IMR-90 (cell line): ENCODE data around the gene FCHSD2. TPM values are rescaled to one million over a fixed set of nuclear protein-coding genes. Genes with fewer than 3 reads are reported as not detected.
A peak's percentile ranks its signal among the peaks of the same experiment; 100 is the strongest.

Experiments
- ATAC-seq: fragments of 200-7000 bp; cut with Tn5 transposase; 2 replicates; pipeline ENCODE4 v1.9.1; 2020; ENCODE audit warnings: low read depth, mild to moderate bottlenecking, moderate library complexity
- BruUV-seq: library from RNA; stranded (reverse); fragments of 400-500 nt; replicated peaks from 2 replicates; lab custom pipeline; 2021; lab: Mats Ljungman, UMichigan
- CTCF ChIA-PET: fragments of 300-600 bp; formaldehyde crosslinking; extraction: SDS; loops from one replicate; lab custom pipeline; 2021; ENCODE audit warnings: antibody characterized with exemption; lab: Yijun Ruan, JAX
- POLR2A ChIA-PET: fragments of 300-600 bp; sonication (Branson Sonifier 250); formaldehyde crosslinking; loops from one replicate; lab custom pipeline; 2022; ENCODE audit warnings: antibody characterized with exemption; ENCODE audit not compliant: unreplicated experiment; lab: Charles Lee
- DNase-seq: peaks from one replicate; pipeline ENCODE4 v3.0.0; 2013
- H2AFZ ChIP-seq: replicated peaks from 2 replicates; pipeline ENCODE3; 2013; ENCODE audit warnings: low read length, mild to moderate bottlenecking; ENCODE audit not compliant: poor library complexity
- H2AK5ac ChIP-seq: 2 replicates; pipeline ENCODE4 v1.6.1; 2013; ENCODE audit warnings: low read depth, low read length, inconsistent platforms
- H2AK9ac ChIP-seq: replicated peaks from 2 replicates; pipeline ENCODE3; 2013; ENCODE audit warnings: mild to moderate bottlenecking, low read depth, low read length, moderate library complexity; ENCODE audit not compliant: poor library complexity
- H2BK120ac ChIP-seq: 2 replicates; pipeline ENCODE4 v1.6.1; 2013; ENCODE audit warnings: low read depth, low read length, inconsistent platforms
- H2BK15ac ChIP-seq: 3 replicates; pipeline ENCODE4 v1.6.1; 2013; ENCODE audit warnings: low read depth, low read length, inconsistent platforms
- H2BK20ac ChIP-seq: 2 replicates; pipeline ENCODE4 v1.6.1; 2013; ENCODE audit warnings: low read depth, mild to moderate bottlenecking, inconsistent platforms, low read length, moderate library complexity
- H2BK5ac ChIP-seq: 2 replicates; pipeline ENCODE4 v1.6.1; 2013; ENCODE audit warnings: mild to moderate bottlenecking, low read depth, low read length, inconsistent platforms; ENCODE audit not compliant: poor library complexity, severe bottlenecking
- H3K14ac ChIP-seq: replicated peaks from 2 replicates; pipeline ENCODE4 v1.6.1; 2013; ENCODE audit warnings: low read depth, low read length, inconsistent platforms
- H3K18ac ChIP-seq: 2 replicates; pipeline ENCODE4 v1.6.1; 2013; ENCODE audit warnings: low read depth, low read length, control low read depth
- H3K23ac ChIP-seq: 2 replicates; pipeline ENCODE4 v1.6.1; 2013; ENCODE audit warnings: low read depth, low read length, inconsistent platforms
- H3K27ac ChIP-seq: 2 replicates; pipeline ENCODE4 v1.5.1; 2013; ENCODE audit warnings: mild to moderate bottlenecking, control low read depth, low read length; ENCODE audit not compliant: insufficient read depth
- H3K27me3 ChIP-seq: 2 replicates; pipeline ENCODE4 v1.6.1; 2013; ENCODE audit warnings: low read length; ENCODE audit not compliant: control insufficient read depth, insufficient read depth
- H3K36me3 ChIP-seq: 2 replicates; pipeline ENCODE4 v1.6.1; 2013; ENCODE audit warnings: low read length, mixed read lengths; ENCODE audit not compliant: control insufficient read depth, insufficient read depth
- H3K4ac ChIP-seq: 2 replicates; pipeline ENCODE4 v1.6.1; 2013; ENCODE audit warnings: low read depth, low read length, inconsistent platforms
- H3K4me1 ChIP-seq: 2 replicates; pipeline ENCODE4 v1.6.1; 2013; ENCODE audit warnings: low read length, mixed read lengths; ENCODE audit not compliant: control insufficient read depth, insufficient read depth
- H3K4me2 ChIP-seq: 2 replicates; pipeline ENCODE4 v1.6.1; 2013; ENCODE audit warnings: low read depth, mild to moderate bottlenecking, control low read depth, low read length, moderate library complexity
- H3K4me3 ChIP-seq: 2 replicates; pipeline ENCODE4 v1.5.1; 2013; ENCODE audit warnings: low read depth, mild to moderate bottlenecking, control low read depth, low read length, moderate library complexity; ENCODE audit not compliant: insufficient read depth
- H3K56ac ChIP-seq: 2 replicates; pipeline ENCODE4 v1.6.1; 2013; ENCODE audit warnings: low read length, inconsistent platforms; ENCODE audit not compliant: insufficient read depth; ENCODE audit errors: extremely low read depth
- H3K79me1 ChIP-seq, 2 experiments: 2 replicates each; pipeline ENCODE4 v1.6.1; 2013; ENCODE audit warnings: low read length in 2 of 2, inconsistent platforms in 1 of 2, low read depth in 1 of 2
- H3K9ac ChIP-seq: 2 replicates; pipeline ENCODE4 v1.6.1; 2013; ENCODE audit warnings: low read depth, low read length, control low read depth
- H3K9me1 ChIP-seq: 2 replicates; pipeline ENCODE4 v1.6.1; 2013; ENCODE audit warnings: low read length, inconsistent platforms; ENCODE audit not compliant: insufficient read depth
- H3K9me3 ChIP-seq: 2 replicates; pipeline ENCODE4 v1.6.1; 2013; ENCODE audit warnings: low read length; ENCODE audit not compliant: control insufficient read depth, insufficient read depth
- H4K20me1 ChIP-seq: 2 replicates; pipeline ENCODE4 v1.6.1; 2013; ENCODE audit warnings: low read length, inconsistent platforms; ENCODE audit not compliant: insufficient read depth
- H4K5ac ChIP-seq: 2 replicates; pipeline ENCODE4 v1.6.1; 2013; ENCODE audit warnings: mild to moderate bottlenecking, low read depth, low read length, control low read depth
- H4K8ac ChIP-seq, 2 experiments: 2 replicates each; pipeline ENCODE4 v1.6.1; 2013; ENCODE audit warnings: low read depth in 2 of 2, low read length in 2 of 2, control low read depth in 1 of 2, inconsistent platforms in 1 of 2
- H4K91ac ChIP-seq: 2 replicates; pipeline ENCODE4 v1.6.1; 2013; ENCODE audit warnings: low read depth, low read length, inconsistent platforms; ENCODE audit not compliant: insufficient read depth
- BHLHE40 ChIP-seq: fragments of 150-350 bp; IDR thresholded peaks from 2 replicates; pipeline ENCODE4 v1.6.1; 2016; ENCODE audit warnings: mild to moderate bottlenecking, low read depth, low read length
- CEBPB ChIP-seq: IDR thresholded peaks from 2 replicates; pipeline ENCODE4 v1.6.1; 2012; ENCODE audit warnings: low read depth, low read length, improper control_type of control experiment
- CHD1 ChIP-seq: IDR thresholded peaks from 2 replicates; pipeline ENCODE4 v1.6.1; 2012; ENCODE audit warnings: low read depth, low read length, improper control_type of control experiment
- ELK1 ChIP-seq: fragments of 150-350 bp; IDR thresholded peaks from 2 replicates; pipeline ENCODE4 v1.6.1; 2016; ENCODE audit warnings: low read depth, mild to moderate bottlenecking, low read length, moderate library complexity, borderline replicate concordance
- FOS ChIP-seq: fragments of 150-350 bp; IDR thresholded peaks from 2 replicates; pipeline ENCODE4 v1.6.1; 2016; ENCODE audit warnings: low read depth, low read length
- MAFK ChIP-seq: IDR thresholded peaks from 2 replicates; pipeline ENCODE4 v1.6.1; 2012; ENCODE audit warnings: low read depth, low read length, improper control_type of control experiment
- MAZ ChIP-seq: IDR thresholded peaks from 2 replicates; pipeline ENCODE4 v1.6.1; 2012; ENCODE audit warnings: low read depth, mild to moderate bottlenecking, low read length, improper control_type of control experiment, moderate library complexity, borderline replicate concordance
- MXI1 ChIP-seq: IDR thresholded peaks from 2 replicates; pipeline ENCODE4 v1.6.1; 2012; ENCODE audit warnings: low read depth, mild to moderate bottlenecking, low read length, moderate library complexity, borderline replicate concordance
- NFE2L2 ChIP-seq: fragments of 150-350 bp; IDR thresholded peaks from 2 replicates; pipeline ENCODE4 v1.6.1; 2016; ENCODE audit warnings: low read depth, mild to moderate bottlenecking, low read length
- POLR2A ChIP-seq: IDR thresholded peaks from 2 replicates; pipeline ENCODE4 v1.6.1; 2012; ENCODE audit warnings: mild to moderate bottlenecking, low read depth, low read length
- RAD21 ChIP-seq: IDR thresholded peaks from 2 replicates; pipeline ENCODE4 v1.6.1; 2012; ENCODE audit warnings: low read length, improper control_type of control experiment
- RFX5 ChIP-seq: IDR thresholded peaks from 2 replicates; pipeline ENCODE4 v1.8.0; 2012; ENCODE audit warnings: low read depth, mild to moderate bottlenecking, low read length, moderate library complexity
- SMC3 ChIP-seq: fragments of 150-350 bp; IDR thresholded peaks from 2 replicates; pipeline ENCODE4 v1.6.1; 2016; ENCODE audit warnings: low read depth, mild to moderate bottlenecking, antibody characterized with exemption, low read length, moderate library complexity
- USF2 ChIP-seq: fragments of 150-350 bp; IDR thresholded peaks from 2 replicates; pipeline ENCODE4 v1.6.1; 2017; ENCODE audit warnings: mild to moderate bottlenecking, antibody characterized with exemption, low read length, low read depth
- whole genome bisulfite sequencing, 2 experiments: methylation state at CpG; one replicate each; pipeline versions ENCODE4 v1.1.5 to v1.1.7; 2013; ENCODE audit warnings: missing lambda C conversion rate in 2 of 2; ENCODE audit not compliant: insufficient read length in 1 of 2; ENCODE audit errors: extremely low coverage in 2 of 2; 5-methylcytosine and 5-hydroxymethylcytosine counted together
- dilution Hi-C: fragments of 300-500 bp; cut with HindIII; formaldehyde crosslinking; loops from one replicate; pipeline ENCODE4 v1.14.3; 2018; ENCODE audit warnings: low sequenced_read_pairs; ENCODE audit not compliant: unreplicated experiment
- in situ Hi-C: fragments of 300-500 bp; cut with MboI; formaldehyde crosslinking; loops from 3 replicates; pipeline ENCODE4 v1.14.3; 2019; ENCODE audit warnings: low sequenced_read_pairs, inconsistent platforms, mixed read lengths
- intact Hi-C: fragments of 100-400 bp; cut with micrococcal nuclease; formaldehyde crosslinking; loops from 2 replicates; pipeline ENCODE4 v1.10.0; 2022
- polyA plus RNA-seq, 3 experiments: library from polyadenylated mRNA; depleted of rRNA; stranded (reverse); fragments of >200 nt; gene quantifications; 2 replicates each; pipeline ENCODE4 v1.2.3, GENCODE V29; 2012; ENCODE audit warnings: low replicate concordance in 1 of 3
- total RNA-seq: library from RNA; depleted of rRNA; stranded (reverse); fragments of >200 nt; gene quantifications from 2 replicates; pipeline ENCODE4 v1.2.3, GENCODE V29; 2012
- TF ChIP-seq, protein P1 (sequence below): conservative IDR thresholded peaks from 2 replicates; pipeline ENCODE4 v1.5.1; 2012; ENCODE audit warnings: mild to moderate bottlenecking, low read depth, low read length, improper control_type of control experiment

Gene FCHSD2
- total and polyA plus RNA-seq, 2 of the 4 experiments (the other 2 are of a cell fraction): 5.9 to 18.7 TPM

DNA sequence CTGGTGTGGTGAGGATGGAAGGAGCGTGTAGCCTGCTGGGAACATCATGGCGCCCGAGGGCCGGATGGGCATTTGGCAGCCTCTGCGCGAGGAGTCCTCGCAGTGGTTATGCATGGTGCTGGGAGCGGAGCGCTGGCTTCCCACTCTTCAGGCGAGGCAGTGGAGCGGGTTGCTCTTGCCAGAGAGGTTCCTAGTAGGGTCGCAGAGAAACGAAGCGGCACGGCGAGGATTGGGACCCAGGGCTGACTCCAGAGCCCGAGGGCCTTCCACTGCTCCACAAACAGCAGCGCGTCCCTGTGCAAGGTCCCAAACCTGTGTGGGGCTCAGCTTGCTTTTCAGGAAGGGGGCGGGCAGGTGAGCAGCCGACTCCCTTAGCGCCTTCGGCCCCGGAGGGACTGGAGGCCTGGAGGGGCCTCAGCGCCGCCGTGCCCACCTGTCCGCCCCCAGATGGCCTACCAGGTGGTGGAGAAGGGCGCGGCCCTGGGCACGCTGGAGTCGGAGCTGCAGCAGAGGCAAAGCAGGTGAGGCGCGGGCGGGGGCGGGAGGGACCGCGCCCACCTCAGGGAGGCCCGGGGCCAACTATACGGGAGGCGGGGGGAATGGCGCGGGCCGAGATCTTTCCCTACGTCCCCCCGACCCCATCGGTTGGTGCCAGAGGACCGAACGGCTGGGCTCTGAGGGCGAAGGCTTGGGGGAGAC is 320.7 kb downstream of the FCHSD2 start:
- peak overlapping the region; percentile 90 for H2AK9ac ChIP-seq
- H3K27me3 ChIP-seq: no peaks in the 10 kb centered on the region
- peaks cover 0 to 25% of the 10 kb centered on the region in 2 experiments; a peak in 1 of 4 replicates for H3K79me1 ChIP-seq
- ChIA-PET POLR2A (no interaction called here), CTCF (interaction anchor here (1.2 kb wide), 1 partner anchor 8 kb away, joined by 3 read pairs; no protein-coding TSS in a partner anchor)
- H3K4me2 ChIP-seq: peak overlapping the region; percentile 95
- intact Hi-C loops (no loop called here), in situ Hi-C loops (no loop called here), dilution Hi-C loops (no loop called here)
- peaks cover 10% of the 10 kb centered on the region for H3K4me1 ChIP-seq
- H3K9ac ChIP-seq: peak overlapping the region; percentile 19
- BruUV-seq: no TSS peak
- peaks cover 5% of the 10 kb centered on the region; the same call in 1 of the 2 replicates for H4K20me1 ChIP-seq
- WGBS, 2 experiments: 47% methylated on average over 31 of the region's 50 CpGs; no CpG with 5 or more reads in 1 of the 2 experiments
- H3K27ac ChIP-seq: no peak overlapping the region; the same call in 1 of the 2 replicates
- H2AK5ac ChIP-seq: peak overlapping the region; percentile 83; the same call in 1 of the 2 replicates
- no peak overlapping the region for H2BK20ac ChIP-seq
- H4K91ac ChIP-seq: no peak overlapping the region
- peak overlapping the region; percentile 37; the same call in 1 of the 2 replicates for H4K5ac ChIP-seq
- H4K8ac ChIP-seq: peak overlapping the region; percentile 66 to 89; a peak in 3 of 4 replicates
- peaks cover 11% of the 10 kb centered on the region for H3K9me1 ChIP-seq
- ATAC-seq (no peak), DNase-seq (no peak)
- peak overlapping the region; percentile 83 for H3K4ac ChIP-seq
- no peak overlapping the region for H3K18ac ChIP-seq
- H3K4me3 ChIP-seq: peak overlapping the region; percentile 57
- no peak overlapping the region for H2BK15ac ChIP-seq
- peak overlapping the region; percentile 13; the same call in 1 of the 2 replicates for H3K14ac ChIP-seq
- H2AFZ ChIP-seq: peak overlapping the region; percentile 97
- H3K36me3 ChIP-seq: no peaks in the 10 kb centered on the region
- H2BK5ac ChIP-seq: no peak overlapping the region
- peak overlapping the region; percentile 64; the same call in 1 of the 2 replicates for H3K23ac ChIP-seq
- no peak overlapping the region for H2BK120ac ChIP-seq
- no peak overlapping the region for H3K56ac ChIP-seq
- no peaks in the 10 kb centered on the region for H3K9me3 ChIP-seq
- TF ChIP-seq USF2: no peak
- TF ChIP-seq ELK1: no peak
- TF ChIP-seq CHD1: no peak
- no peak for TF ChIP-seq SMC3
- TF ChIP-seq MXI1: no peak
- no peak for TF ChIP-seq MAFK
- no peak for TF ChIP-seq MAZ
- no peak for TF ChIP-seq POLR2A
- TF ChIP-seq CEBPB: no peak
- TF ChIP-seq NFE2L2: no peak
- TF ChIP-seq FOS: no peak
- TF ChIP-seq RFX5: no peak
- TF ChIP-seq BHLHE40: no peak
- TF ChIP-seq, protein P1, sequence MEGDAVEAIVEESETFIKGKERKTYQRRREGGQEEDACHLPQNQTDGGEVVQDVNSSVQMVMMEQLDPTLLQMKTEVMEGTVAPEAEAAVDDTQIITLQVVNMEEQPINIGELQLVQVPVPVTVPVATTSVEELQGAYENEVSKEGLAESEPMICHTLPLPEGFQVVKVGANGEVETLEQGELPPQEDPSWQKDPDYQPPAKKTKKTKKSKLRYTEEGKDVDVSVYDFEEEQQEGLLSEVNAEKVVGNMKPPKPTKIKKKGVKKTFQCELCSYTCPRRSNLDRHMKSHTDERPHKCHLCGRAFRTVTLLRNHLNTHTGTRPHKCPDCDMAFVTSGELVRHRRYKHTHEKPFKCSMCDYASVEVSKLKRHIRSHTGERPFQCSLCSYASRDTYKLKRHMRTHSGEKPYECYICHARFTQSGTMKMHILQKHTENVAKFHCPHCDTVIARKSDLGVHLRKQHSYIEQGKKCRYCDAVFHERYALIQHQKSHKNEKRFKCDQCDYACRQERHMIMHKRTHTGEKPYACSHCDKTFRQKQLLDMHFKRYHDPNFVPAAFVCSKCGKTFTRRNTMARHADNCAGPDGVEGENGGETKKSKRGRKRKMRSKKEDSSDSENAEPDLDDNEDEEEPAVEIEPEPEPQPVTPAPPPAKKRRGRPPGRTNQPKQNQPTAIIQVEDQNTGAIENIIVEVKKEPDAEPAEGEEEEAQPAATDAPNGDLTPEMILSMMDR: no peak
- no peak for TF ChIP-seq RAD21
